GM15510 (cell line): ENCODE measurements around the gene AFAP1.

ENCODE experiments used
- POLR2A ChIP-seq: IDR thresholded peaks from 3 replicates; pipeline ENCODE4 v1.6.1; 2011; ENCODE audit warnings: borderline replicate concordance; ENCODE audit not compliant: insufficient read length; ENCODE audit errors: extremely low read depth

Gene AFAP1

DNA sequence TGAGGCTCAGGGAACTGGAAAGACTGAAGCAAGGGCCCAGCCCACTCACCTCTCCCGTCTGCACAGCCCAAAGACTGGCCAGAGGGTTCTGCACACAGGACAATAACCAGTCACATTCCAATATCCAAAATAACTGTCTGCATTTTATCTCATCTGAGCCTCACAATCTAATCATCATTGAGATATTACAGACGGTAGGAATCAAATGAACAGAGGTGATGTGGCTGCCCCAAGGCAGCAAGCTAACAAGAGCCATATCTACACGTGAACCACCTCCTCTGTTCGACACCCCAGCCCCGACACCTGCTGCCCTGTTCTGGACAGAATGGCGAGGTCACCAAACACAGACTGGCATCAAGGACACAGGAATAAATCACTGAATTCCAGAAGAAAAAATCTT is 60.5 kb downstream of the AFAP1 start:
- TF ChIP-seq POLR2A = no peak

DNA sequence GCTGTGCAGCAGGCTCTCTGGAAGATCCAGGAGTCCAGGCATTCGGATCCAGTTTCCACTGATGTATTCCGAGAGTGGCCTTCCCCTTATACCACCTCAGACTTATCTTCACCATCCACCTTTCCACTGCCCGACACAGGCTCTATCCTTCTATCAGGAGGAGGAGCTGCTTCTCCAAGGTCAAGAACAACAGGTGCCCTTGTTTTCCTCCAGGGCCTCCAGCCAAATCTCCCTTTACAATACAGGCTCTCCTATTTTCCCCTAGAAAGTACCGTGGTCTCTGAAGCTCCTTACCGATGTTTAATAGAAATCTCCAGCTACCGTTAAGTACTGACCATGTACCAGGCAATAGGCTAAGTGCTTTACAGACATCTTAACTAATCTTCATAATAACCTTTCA is 61.3 kb downstream of the AFAP1 start:
- no peak for TF ChIP-seq POLR2A

DNA sequence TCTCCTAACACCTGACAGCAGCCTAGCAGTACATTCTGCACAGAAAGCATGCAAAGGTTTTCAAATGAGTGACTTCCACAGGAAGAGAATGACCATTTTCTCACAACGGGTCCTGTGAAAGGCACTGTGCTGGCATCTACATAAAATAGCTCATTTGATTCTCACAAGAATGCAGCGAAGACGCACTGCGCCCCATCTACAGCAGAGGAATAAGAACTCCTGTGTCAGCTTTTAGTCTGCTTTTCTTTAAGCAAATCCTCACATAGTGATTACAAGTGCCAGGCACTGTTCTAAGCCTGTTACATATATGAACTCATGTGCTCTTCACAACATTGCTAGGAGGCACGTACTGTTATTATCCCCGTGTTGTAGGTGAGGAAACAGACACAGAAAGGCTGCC is 62.5 kb downstream of the AFAP1 start:
- TF ChIP-seq POLR2A = no peak

DNA sequence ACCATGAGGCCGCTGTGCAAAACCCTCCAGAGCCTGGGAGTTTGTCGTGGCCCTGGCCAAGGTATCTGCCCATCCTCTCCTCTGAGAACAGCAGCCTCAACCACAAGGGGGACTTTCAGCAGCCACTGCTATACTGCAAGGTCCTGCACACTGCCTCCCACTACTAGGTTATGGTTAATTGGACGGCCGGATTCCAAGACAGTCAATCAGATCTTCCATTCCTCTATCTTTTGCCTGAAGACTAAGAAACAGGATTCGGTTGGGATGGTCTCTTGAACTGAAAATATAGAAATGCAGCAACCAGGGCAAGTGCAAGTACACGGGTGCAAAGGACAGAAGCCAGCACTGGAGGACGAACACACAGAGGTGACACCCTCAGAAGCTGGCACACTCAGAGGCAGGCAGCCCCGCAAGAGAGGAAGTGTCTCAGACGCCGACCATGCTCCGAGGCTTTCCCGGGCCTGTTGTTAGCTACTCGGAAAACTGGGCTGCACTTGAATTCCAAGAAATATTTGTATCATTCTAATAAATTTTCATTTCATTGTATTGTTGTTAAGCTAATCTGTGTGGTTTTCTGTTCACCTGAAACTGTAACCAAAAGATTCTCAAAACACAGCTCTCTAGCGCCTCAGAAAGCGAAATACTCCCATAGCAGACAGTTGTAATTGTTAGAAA is 63.3 kb downstream of the AFAP1 start:
- TF ChIP-seq POLR2A = no peak

DNA sequence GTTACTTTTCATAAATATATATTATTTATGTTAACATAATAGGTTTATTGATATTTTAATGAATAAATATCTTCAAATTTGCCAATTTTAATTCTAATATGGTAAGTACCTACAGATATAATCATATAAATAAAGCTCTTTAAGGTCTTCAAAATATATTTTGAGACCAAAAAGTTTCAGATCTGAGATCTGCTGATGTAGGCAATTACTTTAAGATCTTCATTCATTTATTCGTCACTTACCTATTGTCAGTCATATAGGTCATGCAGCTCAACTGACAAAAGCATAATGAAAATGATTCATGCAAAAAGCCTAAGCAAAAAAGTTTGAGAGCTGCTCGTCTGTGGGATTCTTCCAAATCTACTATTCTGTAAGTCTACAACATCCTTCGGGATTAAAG is 64.8 kb downstream of the AFAP1 start:
- no peak for TF ChIP-seq POLR2A

DNA sequence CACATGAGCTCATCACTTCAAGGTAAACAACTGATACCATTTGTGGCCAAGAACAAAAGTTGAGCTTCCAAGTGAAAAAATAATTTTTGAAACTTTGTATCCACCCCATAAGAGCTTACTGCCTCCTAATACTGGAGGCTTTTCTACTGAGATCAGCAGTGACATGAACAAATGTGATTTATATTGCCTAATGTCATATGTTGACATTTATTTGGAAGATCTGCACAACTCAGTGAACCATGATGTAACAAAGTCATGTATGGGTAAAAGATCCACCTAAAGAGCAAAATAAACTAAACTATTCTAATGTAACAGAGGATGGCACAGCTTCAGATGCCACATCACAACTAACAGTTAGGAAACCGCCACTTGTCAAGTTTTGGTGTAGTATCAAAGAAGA is 65.8 kb downstream of the AFAP1 start:
- TF ChIP-seq POLR2A = no peak

DNA sequence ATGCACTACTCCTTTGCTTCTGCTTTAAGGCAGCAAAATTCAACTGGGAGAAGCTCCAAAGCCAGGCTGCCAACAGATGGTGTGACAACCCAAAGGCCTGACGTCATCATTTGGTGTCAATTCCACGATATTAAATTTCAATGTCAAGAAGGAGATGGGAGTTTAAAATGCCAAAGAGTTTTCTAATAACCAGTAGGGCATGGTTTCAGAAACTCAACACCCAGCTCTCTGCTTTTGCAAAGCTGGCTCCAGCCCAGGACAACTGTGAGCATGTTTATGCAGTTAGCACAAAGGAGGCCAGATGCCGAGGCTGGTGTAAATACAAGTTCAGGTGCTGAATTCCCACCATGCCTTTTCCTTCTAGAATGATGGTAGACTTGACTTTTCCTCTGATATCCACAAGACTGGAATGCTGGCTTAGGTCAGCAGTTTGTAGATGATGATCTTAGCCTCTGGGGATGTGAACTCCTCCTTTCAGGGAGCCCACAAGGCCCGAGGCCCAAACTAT is 67.3 kb downstream of the AFAP1 start:
- TF ChIP-seq POLR2A = no peak

DNA sequence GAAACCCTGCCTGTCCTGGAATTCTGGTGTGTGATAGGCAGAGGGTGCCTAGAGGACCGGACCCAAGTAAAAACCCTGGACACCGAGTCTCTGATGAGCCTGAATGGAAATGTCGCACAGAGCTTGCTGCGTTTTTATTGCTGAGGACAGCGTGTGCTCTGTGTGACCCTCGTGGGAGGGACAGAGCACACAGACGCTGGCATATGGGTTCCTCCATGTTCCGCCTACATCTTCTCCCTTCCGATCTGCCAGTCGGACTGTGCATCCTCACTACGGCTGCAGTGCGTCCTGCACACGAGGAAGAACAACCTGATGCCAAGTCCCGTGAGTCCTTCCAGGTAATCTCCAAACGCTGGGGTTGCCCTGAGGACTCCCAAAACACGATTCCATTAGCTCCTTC is 68.3 kb downstream of the AFAP1 start:
- no peak for TF ChIP-seq POLR2A

DNA sequence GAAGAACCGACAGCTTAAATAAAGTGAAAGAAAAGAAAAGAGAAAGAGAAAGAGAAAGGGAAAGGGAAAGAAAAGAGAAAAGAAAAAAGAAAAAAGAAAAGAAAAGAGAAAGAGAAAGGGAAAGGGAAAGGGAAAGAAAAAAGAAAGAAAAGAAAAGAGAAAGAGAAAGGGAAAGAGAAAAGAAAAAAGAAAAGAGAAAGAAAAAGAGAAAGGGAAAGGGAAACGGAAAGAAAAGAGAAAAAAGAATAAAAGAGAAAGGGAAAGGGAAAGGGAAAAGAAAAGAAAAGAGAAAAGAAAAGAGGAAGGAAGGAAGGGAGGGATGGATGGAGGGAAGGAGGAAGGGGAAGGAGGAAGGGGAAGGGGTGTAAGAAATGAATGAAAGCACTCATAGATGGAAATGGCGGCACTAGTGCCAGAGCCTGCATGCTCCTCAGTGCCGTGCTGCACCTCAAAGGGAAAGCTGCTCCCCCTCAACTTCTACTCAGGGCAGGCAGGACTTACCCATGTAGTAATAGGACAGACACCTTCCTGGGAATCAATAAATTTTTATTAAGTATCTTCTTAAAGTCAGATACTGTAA is 70.7 kb downstream of the AFAP1 start:
- no peak for TF ChIP-seq POLR2A

DNA sequence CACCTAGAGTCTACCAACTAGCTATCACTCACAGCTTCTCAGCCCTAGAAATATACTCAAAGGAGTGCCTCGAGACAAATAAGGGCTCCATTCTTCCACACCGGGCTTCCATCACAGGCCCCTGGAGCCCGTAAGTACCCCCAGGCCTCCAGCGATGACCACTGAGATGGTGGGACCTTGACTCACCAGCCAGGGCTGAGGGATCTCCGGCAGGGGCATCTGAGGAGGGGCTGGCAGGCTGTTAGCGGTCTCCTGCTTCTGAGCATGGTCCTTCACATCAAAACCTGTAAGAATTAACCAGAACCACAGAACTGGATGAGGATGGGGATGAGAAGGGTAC is 71.3 kb downstream of the AFAP1 start:
- TF ChIP-seq POLR2A = no peak

DNA sequence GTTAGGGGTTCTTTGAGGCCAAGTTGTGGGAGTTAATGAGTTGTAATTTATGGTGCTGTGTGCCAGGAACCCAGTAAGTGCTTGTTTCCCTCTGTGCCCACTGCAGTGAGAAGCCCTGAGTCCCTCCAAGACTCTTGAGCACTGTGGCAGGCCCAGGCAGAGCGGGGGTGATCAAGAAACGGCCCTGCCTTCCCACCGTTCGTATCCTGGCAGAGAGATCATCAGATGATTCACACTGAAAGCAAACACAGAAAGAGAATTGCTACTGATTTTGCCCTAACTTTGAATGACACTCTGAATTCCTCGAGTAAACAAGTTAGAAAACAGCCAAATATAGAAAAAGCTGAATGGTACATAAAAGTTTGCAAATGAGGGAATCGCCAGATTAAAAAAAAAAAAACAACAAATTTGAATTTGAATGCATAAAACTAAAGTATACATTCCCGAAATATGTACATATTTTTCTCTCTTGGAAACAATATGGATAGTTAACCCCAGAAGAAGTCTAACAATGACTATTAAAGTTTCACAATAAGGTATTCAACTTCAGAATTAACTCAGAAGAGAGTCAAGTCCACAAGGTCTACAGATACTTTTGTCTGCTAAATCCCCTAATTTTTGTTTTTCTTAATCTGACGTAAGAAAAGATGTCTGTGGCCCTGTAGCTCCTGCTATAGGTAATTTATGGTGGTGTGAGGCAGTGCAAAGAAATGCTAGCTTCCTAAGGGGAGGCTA is 71.8 kb downstream of the AFAP1 start:
- TF ChIP-seq POLR2A = no peak

DNA sequence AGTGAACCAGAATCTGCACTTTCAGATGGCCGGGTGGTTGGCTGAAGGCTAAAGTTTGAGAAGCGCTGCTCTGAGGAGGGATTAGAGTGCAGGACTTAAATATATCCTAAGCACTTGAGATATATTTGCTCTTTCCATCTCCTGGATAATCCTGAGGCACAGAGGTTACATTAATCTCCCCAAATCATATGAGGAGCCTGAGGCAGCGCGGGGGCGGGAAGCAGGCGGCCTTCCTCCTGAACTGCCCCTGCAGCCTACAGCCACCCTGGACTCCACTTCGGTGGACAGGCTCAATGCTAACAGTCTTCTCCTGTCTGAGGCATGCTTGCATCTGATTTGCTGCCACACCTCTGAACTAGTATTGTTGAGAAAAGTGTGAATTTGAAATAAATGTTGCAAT is 72.5 kb downstream of the AFAP1 start:
- TF ChIP-seq POLR2A = no peak

DNA sequence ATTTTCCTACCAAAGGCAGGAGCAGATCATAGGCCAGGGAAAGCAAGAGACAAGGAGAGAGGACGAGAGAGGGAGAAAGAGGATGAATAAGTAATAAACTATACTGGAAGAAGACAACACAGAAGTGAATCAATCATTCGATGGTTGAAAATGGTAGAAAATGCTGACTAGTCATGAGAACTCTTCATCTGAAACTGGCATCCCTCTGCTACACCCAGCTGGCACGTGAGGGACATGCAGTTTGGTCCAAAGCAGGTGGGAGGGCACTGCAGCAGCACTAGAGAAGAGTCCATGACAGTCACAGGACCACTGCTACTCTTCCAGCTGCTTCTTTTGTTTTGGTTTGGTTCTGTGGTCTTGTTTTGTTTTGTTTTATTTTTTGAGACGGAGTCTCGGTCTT is 74.1 kb downstream of the AFAP1 start:
- TF ChIP-seq POLR2A = no peak

DNA sequence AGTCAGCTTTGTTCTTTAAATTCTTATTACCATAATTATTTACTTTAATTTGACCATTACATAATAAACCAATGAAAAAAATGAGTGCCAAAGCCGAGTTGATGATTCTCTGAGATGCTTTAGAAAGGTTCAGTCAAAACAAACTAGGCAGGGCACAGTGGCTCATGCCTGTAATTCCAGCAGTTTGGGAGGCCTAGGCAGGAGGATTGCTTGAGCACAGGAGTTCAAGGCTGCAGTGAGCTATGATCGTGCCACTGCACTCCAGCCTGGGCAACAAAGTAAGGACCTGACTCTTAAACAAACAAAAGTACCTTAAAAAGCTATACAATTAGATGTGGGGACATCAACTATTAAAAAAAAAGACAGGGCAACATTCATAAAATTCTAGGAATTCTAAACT is 75.0 kb downstream of the AFAP1 start:
- no peak for TF ChIP-seq POLR2A

DNA sequence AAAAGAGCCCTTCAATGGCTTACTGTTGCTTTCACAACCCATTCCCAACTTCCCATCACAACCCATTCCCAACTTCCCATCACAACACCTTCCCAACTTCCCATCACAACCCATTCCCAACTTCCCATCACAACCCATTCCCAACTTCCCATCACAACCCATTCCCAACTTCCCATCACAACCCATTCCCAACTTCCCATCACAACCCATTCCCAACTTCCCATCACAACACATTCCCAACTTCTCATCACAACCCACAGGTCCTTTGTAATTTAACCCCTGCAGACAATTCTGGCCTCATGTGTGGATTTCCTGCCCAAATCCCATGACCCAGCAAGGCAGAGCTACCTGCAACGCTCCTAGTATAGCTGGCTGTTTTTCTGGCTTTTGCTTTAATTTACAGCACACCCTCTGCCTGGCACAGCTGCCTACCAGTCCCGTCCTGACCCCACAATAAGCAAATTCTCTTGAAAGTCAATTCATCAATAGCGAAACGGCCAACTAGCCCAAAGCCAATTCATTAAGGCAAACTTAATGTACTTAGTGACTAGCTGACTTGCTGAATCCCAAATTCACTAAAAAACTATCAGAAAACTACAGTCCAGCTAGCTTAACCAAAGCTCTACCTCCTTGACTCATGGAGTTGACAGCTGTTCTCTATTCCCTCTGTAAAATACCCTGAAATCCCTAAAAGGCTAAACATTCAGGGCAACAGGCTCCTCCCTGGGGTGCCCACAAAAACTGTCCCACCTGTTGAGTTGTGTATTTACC is 75.6 kb downstream of the AFAP1 start:
- TF ChIP-seq POLR2A = no peak
